Subcutaneous adipose tissue (tissue), 4 donors: ENCODE results near the gene GSTA5. TPM values are rescaled to one million over a fixed set of nuclear protein-coding genes. Genes with fewer than 3 reads are reported as not detected.

Source experiments
- total RNA-seq, 4 donors: library from RNA; depleted of rRNA; stranded (reverse); fragments of >200 nt; gene quantifications; one replicate each; pipeline ENCODE4 v1.1.0, GENCODE V29; 2016
- TF ChIP-seq, protein P1 (sequence below): fragments of 450-650 bp; IDR thresholded peaks from one replicate; pipeline ENCODE4 v1.5.1; 2016; ENCODE audit warnings: low read depth, mild to moderate bottlenecking, control low read depth, antibody characterized with exemption, moderate library complexity

The GSTA5 gene
- total RNA-seq, 4 donors from 2014 or later = not detected

DNA sequence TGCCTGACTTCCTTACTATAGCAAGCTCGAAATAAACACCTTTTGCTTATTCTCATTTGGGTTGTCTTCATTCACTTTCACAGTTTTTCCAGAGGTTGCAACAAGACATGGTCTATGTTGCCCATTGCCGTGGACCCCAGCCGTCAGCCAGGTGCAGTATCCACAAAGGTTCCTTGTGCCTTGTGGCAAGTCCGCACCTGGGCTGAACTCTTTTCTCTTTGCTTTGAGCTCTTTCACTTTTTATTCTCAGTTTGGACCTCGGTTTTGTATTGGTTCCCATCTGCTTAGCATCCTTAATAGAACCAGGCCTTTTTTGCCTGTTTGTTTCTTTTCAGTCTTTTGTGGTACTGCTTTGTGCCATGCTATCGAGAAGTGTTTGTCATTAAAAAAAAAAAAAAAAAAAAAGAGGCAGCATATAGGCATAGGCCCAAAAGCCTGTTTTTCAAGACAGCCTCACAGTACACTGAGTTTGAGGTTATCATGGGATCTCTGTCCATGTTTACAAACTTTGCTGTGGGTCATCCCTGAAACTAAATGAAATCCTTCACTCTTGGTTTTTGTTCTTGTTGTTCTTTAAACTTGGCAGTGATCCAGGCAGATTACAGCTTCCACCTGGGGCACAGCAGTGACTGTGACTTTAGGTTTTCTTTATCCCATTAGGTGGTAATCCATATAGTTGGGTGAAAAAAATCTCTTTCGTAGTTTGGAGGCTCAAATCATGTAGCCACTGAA lies 35.6 kb upstream of the GSTA5 start:
- TF ChIP-seq, protein P1, sequence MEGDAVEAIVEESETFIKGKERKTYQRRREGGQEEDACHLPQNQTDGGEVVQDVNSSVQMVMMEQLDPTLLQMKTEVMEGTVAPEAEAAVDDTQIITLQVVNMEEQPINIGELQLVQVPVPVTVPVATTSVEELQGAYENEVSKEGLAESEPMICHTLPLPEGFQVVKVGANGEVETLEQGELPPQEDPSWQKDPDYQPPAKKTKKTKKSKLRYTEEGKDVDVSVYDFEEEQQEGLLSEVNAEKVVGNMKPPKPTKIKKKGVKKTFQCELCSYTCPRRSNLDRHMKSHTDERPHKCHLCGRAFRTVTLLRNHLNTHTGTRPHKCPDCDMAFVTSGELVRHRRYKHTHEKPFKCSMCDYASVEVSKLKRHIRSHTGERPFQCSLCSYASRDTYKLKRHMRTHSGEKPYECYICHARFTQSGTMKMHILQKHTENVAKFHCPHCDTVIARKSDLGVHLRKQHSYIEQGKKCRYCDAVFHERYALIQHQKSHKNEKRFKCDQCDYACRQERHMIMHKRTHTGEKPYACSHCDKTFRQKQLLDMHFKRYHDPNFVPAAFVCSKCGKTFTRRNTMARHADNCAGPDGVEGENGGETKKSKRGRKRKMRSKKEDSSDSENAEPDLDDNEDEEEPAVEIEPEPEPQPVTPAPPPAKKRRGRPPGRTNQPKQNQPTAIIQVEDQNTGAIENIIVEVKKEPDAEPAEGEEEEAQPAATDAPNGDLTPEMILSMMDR = no peak

DNA sequence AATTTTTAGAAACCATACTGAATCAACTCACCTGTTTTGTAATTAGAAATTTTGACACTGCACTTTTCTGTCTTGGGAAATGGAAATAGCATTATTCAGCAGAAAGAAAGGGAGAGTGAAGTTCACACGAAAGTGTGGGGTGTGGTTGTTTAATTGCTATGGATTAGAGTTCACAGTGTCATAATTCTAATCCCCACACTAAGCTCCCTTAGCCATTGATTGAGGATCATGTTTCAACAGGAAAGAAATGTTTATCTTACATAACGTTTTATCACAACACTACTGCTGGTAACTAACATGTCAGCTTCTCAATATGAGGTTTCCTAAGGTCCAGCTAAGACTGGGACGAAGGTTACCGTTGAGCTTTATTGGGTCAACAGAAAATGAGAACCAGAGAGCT lies 31.4 kb upstream of the GSTA5 start:
- TF ChIP-seq, protein P1 = no peak

DNA sequence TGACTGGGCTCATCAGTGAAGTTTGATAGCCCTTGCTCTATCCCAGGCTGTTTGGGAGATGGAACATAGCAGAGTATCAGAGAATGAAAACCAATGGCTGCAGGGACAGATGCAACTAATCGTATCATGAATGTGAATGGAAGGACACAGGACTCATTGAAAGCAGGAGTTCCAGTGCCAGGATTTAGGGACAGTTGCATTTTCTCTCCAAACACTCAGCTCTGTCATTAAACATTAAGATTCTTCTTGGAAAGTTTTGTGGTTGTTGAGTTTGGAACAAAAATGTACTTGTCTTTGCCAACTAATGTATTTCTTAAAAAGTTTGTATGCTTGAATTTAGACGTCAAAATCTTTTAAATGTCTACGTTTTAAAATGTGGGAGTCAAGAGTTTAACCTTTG lies 31.0 kb upstream of the GSTA5 start:
- TF ChIP-seq, protein P1 = no peak

DNA sequence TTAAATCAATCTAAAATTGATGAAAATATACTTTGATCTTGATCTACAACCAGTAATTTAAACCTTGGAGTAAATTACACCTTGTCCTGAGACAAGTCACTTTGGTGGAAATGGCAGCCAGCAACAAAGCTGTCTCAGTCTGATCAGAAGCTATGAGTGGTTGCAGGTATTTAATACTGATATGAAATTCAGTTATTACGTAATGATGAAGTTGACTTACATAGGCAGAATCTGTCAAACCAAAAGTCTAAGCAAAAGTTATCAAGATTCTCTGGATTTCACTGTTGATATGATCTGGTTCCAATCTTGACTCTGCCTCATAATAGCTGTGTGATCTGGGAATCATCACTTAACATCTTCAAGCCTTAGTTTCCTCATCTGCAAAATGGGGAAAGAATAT lies 27.6 kb upstream of the GSTA5 start:
- TF ChIP-seq, protein P1 = no peak

DNA sequence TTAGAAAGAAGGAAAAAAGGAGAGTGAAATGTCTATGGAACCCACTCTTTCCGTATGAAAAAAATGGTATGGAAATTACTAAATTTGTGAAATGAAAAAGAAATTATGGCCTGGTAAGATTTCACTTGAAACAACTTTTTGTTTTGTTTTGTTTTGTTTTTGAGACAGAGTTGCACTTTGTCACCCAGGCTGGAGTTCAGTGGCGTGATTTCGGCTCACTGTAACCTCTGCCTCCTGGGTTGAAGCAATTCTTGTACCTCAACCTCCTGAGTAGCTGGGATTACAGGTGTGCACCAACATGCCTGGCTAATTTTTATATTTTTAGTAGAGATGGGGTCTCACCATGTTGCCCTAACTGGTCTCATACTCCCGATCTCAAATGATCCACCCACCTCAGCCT lies 17.8 kb upstream of the GSTA5 start:
- TF ChIP-seq, protein P1 = no peak

DNA sequence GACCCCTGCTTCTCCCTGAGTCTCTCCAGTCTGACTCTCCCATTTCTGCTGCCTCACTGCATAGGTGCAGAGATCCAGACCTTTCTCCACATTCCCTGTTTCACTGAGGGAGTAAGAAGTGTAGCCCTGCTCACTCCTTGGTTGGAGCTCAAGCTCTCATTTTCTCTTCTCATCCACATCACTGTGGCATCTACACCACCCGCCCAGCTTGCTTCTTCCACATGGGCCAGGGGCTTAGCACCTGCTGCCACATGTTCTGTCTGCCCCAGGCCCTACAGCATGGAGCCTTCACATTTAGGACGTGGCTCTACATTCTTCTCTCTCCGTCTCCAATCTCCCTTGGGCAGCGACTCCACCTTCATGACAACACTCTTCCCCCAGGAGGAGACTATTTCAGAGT lies 8.5 kb upstream of the GSTA5 start:
- TF ChIP-seq, protein P1 = no peak

DNA sequence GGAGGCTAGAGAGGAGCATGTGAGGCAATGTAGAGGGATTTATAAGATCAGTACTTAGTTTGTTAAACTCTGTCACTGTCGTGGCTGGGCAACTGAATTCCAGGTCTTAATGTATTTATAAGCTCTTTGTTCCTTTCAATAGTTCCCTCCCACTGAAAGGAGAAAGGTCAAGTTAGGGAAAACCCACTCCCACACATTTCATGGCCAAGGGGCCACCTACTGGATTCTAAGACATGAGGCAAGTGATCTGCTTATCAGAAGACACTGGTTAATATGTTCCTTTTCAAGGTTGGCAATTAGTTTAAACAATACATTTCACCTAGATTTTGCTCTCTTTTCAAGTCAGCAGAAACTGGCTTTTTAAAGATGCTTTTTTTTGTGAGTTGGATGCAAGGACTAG lies 5.4 kb upstream of the GSTA5 start:
- TF ChIP-seq, protein P1 = no peak
